Hypothalamus (tissue), 51 donors: ENCODE measurements around the gene LSM3.

ENCODE experiments used
- DNase-seq, 51 donors: peaks; one replicate each; lab custom pipeline; 2025; lab: John Stamatoyannopoulos, UW

The LSM3 gene

GRCh38 chr3:14188041-14188754, 9.6 kb downstream of the LSM3 start:
- no peak for DNase-seq

- no peak for DNase-seq
These were observed 16.2 kb downstream of the LSM3 start for GRCh38 chr3:14194865-14195264.

- DNase-seq, result no peak
These were observed 21.0 kb downstream of the LSM3 start for GRCh38 chr3:14199641-14200040.

GRCh38 chr3:14200276-14200675, 21.7 kb downstream of the LSM3 start:
- DNase-seq, result no peak

DNA sequence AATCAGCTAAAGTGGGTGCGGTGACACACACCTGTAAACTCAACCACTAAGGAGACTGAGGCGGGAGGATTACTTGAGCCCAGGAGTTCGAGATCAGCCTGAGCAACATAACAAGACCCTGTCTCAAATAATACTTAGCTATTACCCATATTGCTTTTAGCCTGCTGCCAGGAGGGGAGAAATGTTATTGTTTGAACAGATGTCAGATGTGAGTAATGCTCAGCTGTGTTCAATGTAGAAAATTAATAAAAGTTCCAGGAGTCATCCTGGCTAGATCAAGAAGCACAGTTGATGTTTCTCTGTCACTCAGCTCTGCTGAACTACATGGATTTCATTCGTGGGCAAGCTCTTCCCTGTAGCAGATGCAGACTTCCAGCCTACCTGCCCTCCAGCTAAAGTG, 22.2 kb downstream of the LSM3 start:
- DNase-seq, result no peak

DNA sequence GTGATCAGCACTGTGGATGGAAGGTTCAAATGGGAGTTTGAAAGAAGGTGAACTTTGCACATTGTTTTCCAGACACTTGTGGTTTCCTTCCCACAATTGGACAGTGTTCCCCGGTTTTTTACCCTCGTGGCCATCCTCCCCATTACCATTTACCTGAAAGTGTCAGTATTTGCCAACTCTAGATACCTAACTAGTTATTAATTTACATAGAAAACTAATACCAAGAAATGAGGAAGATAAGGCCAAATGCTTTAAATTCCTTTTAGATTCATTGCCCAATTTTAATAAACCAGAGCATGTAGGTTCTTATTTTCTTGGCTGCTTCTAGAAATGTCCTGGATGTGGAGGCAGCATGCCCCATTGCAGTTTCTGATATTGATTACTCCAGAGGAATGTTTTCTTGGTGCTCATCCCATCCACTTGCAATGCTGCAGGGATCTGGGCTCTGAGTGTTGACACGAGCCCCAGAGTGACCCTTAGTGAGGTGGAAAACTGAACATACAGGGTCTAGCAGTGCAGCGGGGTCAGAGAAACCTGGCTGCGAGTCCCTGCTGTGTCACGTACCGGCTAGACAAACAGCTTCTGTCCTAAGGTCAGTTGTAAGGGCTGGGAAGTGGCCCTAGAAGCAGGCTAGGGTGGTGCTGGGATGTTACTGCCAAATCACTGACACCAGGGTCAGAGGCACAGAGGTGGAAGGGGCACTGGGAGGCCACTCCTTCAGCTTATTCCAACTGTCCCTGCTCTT, 23.5 kb downstream of the LSM3 start:
- no peak for DNase-seq

GRCh38 chr3:14202874-14203520, 24.4 kb downstream of the LSM3 start:
- DNase-seq, result no peak

DNA sequence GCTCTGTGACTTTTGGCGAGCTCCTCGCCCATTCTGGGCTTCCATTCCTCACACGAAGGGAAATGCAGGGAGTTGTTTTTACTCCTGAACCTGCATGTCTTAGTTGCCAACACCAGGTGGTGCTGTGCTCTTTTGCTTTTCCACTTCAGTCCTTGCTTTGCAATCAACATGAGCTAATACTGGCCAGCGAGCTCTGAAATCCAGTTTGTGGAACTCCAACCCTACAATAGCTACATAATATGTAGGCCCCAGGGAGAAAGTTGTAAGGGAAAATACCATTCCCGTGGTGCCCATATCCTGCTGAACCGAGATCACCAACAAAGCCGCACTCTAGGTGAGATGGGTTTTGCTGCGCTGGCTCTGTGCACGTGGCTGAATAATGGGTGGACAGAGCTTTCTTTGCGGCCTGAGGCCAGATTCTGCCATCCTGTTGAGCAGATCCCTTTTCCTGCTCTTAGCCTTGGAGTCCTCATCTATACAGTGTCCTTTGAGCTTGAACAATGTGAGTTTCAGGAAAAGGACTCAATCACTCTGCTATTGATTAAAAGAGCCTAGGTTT, 25.0 kb downstream of the LSM3 start:
- peak in 43 of 51 donors; percentile 1 to 76 (median 39) for DNase-seq

DNA sequence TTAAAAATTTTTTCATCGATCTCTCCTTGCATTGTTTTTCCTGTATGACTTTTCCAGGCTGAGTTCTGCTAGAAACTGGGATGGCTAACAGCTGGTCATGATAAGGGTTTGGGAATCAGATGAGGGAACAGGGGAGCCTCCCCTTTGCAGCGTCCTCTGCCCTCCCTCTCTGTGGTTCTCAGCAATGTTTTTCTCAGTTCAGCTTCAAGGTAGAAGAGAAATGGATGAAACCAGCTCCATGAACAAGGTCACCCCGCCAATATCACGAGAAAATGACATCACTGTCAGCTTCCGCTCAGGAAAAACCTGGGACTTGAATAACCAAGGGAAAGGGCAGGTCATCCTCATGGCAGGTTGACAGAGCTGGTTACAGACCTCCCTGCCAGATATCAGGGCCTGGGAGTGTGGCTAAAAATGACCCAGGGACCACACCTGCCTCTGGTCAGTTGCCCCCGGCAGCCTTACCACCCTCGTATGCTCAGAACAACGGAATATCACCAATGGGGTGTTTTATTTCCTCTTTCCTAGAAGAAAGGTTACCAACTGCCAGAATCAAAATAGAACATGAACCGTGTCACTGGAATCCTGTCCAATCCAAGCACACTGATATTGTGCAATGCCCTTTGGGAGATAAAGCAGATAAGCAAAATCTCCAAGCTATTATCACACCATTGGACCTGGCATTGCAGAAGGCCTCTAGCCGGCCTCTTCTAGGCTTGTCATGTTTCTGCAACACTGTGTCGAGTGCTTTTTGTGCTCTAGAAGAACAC, 26.1 kb downstream of the LSM3 start:
- no peak for DNase-seq

DNA sequence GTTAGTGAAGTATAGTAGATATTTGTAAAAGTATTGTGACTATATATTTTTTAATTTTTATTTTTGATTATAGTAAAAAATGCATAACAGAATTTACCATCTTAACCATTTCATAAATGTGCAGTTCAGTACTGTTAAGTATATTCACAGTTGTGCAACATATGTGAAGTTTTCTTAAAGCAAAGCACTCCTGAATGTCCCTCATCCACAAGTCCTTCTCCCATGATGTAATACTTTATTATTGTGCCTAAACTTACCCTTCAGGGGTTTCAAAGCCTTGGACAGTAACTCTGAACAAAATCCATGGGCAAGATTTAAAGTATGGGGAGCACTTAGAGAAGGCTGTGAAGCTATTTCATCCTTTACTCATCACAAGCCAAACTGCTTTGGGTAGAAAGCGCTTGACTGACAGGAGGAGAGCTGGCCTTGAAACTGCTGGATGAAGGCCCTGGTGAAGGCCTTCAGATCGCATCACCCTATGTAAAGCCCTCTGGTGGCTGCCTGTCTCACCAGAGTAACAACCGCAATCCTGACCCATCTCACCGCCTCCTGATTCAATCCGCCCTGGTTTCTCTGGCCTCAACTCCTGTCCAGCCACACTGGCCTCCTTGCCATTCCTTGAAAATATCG, 28.0 kb downstream of the LSM3 start:
- no peak for DNase-seq

DNA sequence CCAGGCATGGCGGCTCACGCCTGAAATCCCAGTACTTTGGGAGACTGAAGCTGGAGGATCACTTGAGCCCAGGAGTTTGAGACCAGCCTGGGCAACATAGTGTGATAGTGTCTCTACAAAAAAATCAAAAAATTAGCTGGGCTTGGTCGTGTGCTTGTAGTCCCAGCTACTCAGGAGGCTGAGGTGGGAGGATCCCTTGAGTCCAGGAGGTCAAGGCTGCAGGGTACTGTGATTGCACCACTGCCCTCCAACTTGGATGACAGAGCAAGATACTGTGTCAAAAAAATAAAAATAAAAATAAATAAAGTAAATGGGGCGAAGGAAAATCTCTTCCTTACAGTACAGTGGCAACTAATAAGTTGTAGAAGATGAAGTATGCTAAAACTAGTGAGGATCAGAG, 29.6 kb downstream of the LSM3 start:
- DNase-seq, result no peak

DNA sequence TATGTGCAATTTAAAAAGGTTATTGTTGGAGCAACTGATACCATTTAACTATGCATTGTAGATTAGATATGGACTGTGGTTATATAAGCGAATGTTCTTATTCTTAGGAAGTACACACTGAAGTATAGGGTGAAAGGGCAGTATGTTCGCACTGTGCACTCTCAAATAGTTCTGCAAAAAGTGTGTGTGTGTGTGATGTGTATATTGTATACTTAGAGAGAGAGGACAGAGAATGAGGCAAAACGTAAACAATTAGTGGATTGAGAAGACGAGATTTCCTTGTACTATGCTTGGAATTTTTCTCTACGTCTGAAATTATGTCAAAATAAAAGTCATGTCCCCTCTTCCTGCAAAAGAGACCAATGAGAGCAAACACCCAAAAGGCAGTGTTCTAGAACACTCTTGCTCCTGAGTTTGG, 30.4 kb downstream of the LSM3 start:
- DNase-seq, result no peak

GRCh38 chr3:14209581-14210289, 31.1 kb downstream of the LSM3 start:
- no peak for DNase-seq

- DNase-seq, result no peak
These were observed 31.7 kb downstream of the LSM3 start for GRCh38 chr3:14210290-14210688.

DNA sequence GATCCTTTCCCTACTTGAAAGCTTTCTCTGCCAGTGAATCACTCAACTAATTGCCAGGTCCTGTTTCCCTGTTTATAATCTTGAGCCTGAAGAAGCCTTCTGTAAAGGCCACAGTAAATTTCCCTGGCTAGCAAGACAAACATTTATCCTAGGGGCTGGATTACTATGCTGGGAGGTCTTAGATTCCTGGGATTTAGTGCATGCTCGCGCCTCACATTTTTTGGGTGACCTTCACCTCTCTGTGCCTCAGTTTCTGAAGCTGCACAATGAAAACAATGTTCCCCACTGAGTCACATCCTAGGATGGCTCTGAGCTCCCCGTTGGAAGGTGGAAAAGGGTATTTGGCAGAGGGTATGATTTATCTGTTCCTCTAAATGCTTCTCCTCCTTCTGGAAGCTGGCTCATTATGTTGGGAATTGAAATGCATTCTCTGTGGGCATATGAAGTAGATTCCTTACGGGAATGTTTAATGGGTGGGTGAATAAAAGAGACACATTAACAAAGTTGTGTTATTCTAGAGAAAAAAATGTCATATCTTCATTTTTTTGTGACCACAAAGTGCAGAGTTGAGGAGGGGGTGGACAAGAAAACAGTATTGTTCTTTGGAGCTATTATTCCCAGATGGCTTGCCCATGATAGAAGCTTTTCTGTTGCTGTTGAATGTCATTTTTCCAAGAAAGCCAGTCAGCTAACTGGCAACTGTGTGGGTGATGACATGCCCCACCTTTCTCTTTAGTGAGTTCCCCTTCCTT, 32.4 kb downstream of the LSM3 start:
- DNase-seq, result no peak

- DNase-seq, result peak in 1 of 51 donors; percentile 11
These were observed 33.0 kb downstream of the LSM3 start for GRCh38 chr3:14211621-14212020.

DNA sequence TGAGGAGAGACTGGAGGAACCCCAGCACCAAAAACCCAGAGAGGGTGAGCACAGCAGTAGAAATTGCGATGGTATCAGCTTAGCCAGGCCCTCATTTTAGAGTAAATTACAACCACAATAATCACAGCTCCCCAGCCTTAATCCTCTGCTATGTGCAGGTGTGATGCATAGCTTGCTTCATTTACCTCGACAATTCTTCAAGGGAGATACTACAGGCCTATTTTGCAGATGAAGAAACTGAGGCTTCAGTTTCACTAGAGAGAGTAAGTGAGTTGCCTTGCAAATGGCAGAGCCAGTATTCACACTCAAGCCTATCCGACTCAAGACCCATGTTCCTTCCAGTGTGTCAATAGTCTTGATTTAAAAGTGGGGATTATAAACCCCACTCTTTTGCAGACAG, 33.4 kb downstream of the LSM3 start:
- no peak for DNase-seq

DNA sequence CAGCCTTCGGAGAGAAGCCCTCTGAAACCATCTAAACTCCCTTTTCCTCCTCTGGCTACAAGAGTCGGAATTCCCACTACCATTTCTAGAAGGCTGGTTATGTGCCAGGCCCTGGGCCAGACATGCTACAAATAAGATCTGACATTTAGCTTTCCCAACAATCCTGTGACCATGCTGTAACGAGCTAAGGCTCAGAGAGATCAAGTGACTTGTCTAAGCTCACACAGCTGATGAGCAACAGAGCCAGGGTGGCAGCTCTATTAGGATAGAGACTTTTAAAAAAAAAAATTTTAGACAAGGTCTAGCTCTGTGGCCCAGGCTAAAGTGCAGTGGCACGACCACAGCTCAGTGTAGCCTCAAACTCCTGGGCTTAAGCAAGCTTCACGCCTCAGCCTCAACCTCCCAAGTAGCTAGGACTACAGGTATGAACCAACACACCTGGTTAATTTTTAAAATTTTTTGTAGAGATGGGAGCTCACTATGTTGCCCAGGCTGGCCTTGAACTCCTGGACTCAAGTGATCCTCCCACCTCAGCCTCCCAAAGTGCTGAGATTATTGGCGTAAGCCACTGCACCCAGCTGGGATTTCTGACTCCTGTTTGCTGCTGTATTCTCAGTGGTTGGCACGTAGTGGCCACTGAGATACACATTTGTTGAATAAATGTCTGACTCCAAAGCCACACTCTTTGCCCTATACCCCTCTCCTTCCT, 34.6 kb downstream of the LSM3 start:
- no peak for DNase-seq
